GM18520 (cell line): ENCODE data around the gene HLCS.
"Not testable (repeated sequence)": the region's sequence is repeated elsewhere in the genome, so short reads cannot be mapped to it uniquely, and the experiment has no call there.

Experiments
- ATAC-seq: cut with Tn5 transposase; IDR thresholded peaks from one replicate; pipeline ENCODE4 v1.9.1; 2021; ENCODE audit not compliant: unreplicated experiment

HLCS gene

DNA sequence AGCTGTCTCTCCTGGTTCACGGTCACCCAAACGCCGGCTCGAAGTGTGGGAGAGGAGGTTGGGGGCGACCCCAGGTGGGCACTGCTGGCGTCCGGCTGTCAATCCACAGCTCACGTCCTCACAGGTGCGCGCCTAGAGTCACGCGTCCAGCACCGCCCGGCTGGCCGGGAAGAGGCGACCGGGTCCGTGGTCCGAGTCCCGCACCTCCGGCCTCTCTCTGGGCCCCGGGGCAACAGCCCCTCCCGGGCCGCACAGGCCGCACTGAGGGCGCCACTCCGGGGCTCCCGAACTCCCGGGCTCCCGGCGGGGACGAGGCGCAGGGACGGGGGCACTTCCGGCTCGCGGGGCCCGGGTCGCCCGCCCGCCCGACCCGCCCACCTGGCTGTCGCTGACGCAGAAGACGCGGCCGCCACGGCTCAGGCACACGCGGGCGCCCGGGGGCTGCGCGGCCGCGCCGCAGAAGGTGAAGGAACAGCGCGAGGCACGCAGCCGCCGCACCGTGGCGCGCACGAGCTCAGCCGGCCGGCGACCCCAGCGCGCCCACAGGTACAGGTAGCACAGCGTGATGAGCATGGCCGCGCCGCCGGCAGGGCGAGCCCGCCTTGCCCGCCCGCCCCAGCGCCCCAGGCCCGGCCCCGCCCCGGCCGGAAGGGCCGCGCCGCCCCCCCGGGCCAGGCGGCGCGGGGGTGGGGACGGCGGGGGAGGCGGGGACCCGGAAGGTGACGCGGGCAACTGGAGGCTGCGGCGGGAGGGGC lies at the start of gene HLCS:
Gene HLCS (minus strand): TSS at position 604 of the 755 bp plus-strand sequence. CDS start 31 bp downstream, at position 573.
- ATAC-seq, result peak; percentile 73

DNA sequence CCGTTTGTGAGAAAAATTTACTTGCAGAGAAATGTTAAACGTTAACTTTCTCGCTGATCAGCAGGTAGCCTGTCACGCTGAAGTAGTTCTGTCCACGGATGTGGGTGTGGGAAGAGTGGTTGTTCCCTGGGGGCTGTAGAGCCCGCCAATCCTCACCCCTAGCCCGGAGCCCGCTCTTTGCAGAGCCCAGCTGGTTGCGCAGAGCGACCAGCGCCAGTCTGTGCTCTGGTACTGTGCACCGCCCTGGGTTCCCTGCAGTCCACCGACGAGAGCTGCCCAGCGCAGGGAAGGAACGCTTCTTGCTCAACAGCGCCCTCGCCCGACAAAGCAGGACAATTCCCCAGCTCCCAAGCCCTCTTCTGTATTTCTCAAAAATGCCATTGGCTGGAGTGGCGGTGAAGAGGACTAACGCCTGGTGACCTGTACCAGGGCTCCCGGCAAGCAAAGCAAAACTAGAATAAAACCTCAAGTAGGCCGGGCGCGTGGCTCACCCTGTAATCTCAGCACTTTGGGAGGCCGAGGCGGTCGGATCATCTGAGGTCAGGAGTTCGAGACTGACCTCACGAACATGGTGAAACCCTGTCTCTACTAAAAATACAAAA lies 43.4 kb upstream of the HLCS start:
- peak; percentile 85 for ATAC-seq

GRCh38 chr21:37008724-37009123 lies 42.3 kb upstream of the HLCS start:
- no peak for ATAC-seq

GRCh38 chr21:37006486-37007291 lies 40.2 kb upstream of the HLCS start, which contains the start of gene RIPPLY3:
Gene RIPPLY3 (plus strand): TSS chr21:37006702. CDS start chr21:37006773, 71 bp downstream.
- no peak for ATAC-seq

GRCh38 chr21:37005548-37006485 lies 39.3 kb upstream of the HLCS start:
- ATAC-seq, result no peak

- ATAC-seq, result not testable (repeated sequence)
Measured at GRCh38 chr21:37003917-37004316, 37.4 kb upstream of the HLCS start.

GRCh38 chr21:37002851-37003250 lies 36.4 kb upstream of the HLCS start:
- ATAC-seq, result not testable (repeated sequence)

DNA sequence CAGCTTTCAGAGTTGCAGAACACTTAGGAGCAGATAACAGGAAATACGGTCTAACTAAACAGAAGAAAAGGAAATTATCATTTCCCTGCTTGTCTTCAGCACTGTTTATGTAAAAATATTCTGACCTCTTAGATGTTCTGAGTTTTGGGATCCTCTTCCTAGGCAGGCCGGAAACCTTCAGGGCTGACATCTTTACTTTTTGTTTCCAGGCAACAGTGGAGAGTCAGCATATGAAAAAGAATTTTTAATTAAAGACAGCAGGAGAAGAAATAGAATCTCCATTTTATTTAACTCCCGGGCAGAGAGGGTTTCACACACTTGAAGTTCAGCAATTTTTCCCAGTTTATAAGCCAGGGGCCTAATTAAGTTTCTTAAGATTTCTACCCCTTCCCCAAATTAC lies 35.0 kb upstream of the HLCS start:
- ATAC-seq, result no peak

GRCh38 chr21:37000381-37000780 lies 33.9 kb upstream of the HLCS start:
- no peak for ATAC-seq

DNA sequence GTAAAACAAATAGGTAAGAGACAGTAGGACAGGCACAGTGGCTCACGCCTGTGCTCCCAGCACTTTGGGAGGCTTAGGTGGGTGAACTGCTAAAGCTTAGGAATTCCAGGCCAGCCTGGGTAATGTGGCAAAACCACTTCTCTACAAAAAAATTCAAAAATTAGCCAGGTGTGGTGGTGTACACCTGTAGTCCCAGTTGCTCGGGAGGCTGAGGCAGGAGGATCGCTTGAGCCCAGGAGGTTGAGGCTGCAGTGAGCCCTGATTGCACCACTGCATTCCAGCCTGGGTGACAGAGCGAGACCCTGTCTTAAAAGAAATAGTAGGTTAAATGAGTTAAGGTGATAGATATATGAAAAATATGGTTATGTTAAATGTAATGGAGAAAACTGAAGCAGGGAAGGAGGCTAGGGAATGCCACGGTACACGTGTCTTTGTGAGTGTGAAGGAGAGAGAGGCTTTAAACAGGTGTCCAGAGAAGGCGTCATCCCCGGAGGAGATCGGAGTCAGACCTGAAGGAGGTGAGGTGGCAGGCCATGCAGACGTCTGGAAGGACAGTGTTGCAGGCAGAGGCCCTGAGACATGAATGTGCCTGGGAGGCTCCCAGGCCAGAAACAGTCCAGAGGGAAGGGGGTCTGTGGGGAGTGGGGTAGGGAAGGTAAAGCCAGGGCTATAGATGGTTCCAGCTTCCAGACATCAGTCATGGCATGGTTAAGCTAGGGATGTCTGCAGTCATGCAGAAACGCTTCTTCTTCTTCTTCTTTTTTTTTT lies 32.8 kb upstream of the HLCS start:
- no peak for ATAC-seq

GRCh38 chr21:36995285-36995684 lies 28.8 kb upstream of the HLCS start:
- ATAC-seq, result not testable (repeated sequence)

GRCh38 chr21:36994501-36995158 lies 28.2 kb upstream of the HLCS start:
- no peak for ATAC-seq

DNA sequence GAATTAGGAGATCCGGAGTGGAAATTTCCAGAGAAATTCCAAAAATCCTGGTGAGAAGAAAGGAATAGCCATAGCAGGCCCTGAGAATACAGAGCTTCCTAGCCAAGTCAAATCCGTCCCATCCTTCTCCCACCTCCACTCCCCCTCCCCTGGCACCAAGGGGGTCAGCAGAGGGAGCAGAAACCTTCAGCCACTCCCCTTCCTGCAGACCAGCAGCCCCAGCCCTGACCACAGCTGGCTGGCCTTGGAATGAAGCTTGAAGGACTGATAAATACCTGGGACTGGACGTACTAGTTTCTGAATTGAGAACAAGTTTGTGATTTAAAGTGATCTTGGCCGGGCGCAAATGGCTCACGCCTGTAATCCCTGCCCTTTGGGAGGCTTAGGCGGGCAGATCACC lies 26.2 kb upstream of the HLCS start:
- ATAC-seq, result no peak

- no peak for ATAC-seq
Measured at GRCh38 chr21:36990508-36991205, 24.2 kb upstream of the HLCS start.

DNA sequence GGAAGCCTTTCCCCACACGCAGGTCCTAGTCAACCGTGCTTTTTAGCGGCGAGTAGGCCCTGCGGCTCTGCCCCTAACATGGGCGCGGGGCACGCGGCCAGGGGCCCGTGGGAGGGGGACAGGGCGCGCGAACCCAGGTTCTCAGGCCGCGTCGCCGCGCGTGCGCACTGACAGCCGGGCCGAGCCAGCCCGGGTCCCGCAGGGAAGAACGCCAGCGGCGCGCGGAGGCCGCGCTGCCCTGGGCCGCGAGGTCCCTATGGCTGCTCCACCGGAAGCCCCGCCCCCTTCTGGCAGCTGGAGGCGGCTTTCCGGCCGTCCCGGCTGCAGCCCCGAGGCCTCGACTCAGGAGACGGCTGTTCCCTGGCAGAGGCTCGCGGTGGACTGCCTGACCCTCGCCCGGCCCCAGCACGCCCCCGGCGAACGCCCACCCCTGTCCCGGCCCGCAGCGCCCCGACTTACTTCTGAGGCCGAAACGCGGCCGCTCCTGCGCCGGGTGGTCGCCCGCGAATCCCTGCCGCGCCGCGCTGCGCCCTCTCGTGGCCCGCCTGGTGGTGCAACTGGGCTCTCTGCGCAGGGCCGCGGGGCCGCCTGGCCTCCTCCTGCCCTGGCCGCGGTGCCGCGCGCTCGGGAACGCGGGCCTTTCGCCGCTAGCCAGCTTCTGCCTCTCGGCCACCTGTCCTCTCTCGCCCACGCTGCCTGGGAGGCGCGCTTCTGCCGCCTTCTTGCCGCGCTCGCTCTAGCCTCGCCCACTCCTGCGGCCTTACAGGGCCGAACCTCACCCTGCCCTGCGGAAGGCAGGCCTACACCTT lies 23.4 kb upstream of the HLCS start:
- peak; percentile 77 for ATAC-seq

DNA sequence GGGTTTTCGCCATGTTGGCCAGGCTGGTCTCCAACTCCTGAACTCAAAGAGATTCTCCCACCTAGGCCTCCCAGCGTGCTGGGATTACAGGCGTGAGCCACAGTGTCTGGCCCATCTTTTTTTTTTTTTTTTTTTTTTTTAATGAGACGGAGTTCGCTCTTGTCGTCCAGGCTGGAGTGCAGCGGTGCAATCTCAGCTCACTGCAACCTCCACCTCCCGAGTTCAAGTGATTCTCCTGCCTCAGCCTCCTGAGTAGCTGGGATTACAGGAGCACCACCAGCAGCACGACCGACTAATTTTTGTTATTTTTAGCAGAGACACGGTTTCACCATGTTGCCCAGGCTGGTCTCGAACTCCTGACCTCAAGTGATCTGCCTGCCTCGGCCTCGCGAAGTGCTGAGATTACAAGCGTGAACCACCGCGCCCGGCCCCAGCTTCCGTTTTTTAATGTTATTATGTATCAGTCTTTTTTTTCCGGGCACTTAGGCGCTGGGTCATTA lies 22.8 kb upstream of the HLCS start:
- ATAC-seq, result not testable (repeated sequence)

GRCh38 chr21:36988536-36988935 lies 22.1 kb upstream of the HLCS start:
- ATAC-seq, result no peak

DNA sequence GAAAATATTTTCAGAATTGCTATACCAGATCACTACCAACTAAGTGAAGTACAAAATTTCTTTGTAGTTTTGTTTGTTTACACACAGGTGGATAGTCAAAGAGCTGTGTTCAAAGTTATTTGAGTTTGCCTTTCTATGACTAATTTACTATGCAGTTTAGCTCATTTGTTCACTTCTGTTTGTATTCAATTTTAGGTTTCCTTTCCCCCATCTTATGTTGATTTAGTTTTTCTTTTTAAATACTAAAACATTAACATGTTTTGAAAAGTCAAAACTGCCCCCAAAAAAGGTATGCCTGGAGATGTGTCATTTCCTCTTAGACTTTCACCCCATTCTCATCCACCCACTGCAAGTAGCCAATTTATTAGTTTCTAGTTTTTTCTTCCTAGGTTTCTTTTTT lies 21.4 kb upstream of the HLCS start:
- no peak for ATAC-seq
